Measurements from ENCODE around the gene BMP4.

Gene BMP4

DNA sequence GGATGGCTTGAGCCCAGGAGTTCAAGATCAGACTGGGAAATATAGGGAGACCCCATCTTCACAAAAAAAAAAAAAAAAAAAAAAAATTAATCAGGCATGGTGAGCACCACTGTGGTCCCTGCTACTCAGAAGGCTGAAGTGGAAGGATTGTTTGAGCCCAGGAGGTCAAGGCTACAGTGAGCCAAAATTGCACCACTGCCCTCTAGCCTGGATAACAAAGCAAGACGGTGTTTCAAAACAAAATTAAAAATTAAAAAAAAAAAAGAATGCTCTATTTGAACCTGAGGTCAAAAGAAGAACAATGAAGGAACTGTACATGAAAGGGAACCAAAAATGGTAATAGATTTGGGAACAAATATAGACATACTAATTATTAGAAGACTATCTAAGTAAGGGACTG is 40.4 kb downstream of the BMP4 start:
- TF ChIP-seq, protein P1, sequence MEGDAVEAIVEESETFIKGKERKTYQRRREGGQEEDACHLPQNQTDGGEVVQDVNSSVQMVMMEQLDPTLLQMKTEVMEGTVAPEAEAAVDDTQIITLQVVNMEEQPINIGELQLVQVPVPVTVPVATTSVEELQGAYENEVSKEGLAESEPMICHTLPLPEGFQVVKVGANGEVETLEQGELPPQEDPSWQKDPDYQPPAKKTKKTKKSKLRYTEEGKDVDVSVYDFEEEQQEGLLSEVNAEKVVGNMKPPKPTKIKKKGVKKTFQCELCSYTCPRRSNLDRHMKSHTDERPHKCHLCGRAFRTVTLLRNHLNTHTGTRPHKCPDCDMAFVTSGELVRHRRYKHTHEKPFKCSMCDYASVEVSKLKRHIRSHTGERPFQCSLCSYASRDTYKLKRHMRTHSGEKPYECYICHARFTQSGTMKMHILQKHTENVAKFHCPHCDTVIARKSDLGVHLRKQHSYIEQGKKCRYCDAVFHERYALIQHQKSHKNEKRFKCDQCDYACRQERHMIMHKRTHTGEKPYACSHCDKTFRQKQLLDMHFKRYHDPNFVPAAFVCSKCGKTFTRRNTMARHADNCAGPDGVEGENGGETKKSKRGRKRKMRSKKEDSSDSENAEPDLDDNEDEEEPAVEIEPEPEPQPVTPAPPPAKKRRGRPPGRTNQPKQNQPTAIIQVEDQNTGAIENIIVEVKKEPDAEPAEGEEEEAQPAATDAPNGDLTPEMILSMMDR (IDR thresholded peaks at IDR 0.05; ENCODE audit: insufficient read depth, low read depth, low read length, missing control alignments) = no peak
- H3K4me3 ChIP-seq (ENCODE audit: low read depth, low read length) = no peak overlapping the region
- no peak for DNase-seq (ENCODE audit: low read depth)

DNA sequence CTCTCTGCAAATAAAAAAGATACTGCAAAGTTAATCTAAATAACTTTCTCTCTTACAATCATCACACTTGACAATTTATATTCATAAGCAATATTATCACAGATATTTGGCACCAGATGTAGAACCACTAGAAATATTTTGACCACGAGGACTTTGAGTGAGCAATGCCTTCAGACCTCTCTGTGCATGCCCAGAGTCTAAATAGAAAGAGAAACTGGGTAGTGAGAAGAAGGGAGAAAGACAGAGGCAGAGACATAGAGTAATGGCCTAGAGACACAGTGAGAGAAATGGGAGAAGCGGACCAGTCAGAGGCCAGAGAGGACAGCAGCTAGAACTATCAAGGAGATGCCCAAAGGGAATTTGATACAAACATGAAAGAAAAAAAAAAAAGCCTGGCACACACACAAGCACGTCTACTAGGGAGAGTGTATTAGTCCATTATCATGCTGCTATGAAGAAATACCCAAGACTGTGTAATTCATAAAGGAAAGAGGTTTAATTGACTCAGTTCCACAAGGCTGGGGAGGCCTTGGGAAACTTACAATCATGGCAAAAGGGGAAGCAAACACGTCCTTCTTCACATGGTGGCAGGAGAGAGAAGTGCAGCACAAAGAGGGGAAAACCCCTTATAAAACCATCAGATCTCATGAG is 41.1 kb downstream of the BMP4 start:
- no peak overlapping the region for H3K4me3 ChIP-seq (ENCODE audit: low read depth, low read length)
- TF ChIP-seq, protein P1 (IDR thresholded peaks at IDR 0.05; ENCODE audit: insufficient read depth, low read depth, low read length, missing control alignments) = no peak
- DNase-seq (ENCODE audit: low read depth) = no peak

DNA sequence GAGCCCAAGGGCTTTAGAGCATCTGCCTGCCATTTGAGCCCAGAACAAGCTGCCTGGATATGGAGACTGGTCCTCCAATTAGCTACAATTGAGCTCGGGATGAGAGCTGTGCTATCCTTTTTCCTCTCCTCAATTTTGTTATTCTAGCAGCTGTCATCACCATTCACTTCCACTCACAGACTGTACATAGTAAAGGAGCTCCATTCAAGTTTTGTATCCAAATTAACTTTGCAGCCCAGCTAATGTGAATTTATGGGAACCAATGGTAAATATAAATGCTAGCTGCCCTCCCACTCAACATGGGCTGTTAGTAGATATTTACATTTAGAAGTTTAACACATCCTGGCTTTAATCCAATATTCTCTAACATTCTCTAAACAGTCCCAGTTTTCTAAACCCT is 44.6 kb downstream of the BMP4 start:
- TF ChIP-seq, protein P1 (IDR thresholded peaks at IDR 0.05; ENCODE audit: insufficient read depth, low read depth, low read length, missing control alignments) = no peak
- no peak overlapping the region for H3K4me3 ChIP-seq (ENCODE audit: low read depth, low read length)
- DNase-seq (ENCODE audit: low read depth) = no peak

DNA sequence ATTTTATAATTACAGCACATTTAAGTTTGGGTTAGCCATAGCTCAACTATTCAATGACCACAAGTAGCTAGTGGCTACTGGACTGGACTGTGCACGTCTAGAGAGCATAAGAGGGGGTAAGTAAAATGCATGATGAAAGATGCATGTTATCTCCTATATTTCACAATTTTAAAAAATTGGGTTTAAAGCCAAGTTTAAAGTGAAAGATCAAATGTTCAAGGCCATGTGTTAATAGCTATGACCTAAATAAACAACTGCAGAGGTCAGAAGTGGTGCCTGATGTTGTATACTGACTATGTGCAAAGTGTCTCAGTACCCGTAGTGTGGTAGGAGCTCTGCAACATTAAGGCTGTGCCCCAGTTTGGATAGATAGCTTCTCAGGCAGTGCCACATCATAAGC is 48.2 kb downstream of the BMP4 start:
- TF ChIP-seq, protein P1 (IDR thresholded peaks at IDR 0.05; ENCODE audit: insufficient read depth, low read depth, low read length, missing control alignments) = no peak
- no peak for DNase-seq (ENCODE audit: low read depth)
- H3K4me3 ChIP-seq (ENCODE audit: low read depth, low read length) = no peak overlapping the region

DNA sequence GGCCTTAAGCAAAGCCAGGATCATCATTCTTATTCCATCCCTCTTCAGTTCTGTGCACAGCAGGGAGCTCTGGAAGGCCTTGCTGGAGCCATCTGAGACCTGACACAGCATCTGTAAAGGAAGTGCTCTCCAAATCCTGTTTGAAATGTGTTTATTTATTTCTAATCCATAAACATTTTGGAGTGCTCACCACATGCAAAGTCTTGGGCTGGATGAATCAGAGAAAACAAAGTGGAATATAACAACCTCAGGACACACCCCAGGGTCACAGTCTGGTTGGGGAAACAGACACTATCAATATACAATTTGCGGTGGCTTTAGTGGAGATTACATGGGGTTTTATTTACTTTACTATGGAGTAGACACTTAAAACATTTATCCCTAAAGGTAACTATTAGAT is 54.3 kb downstream of the BMP4 start:
- no peak for DNase-seq (ENCODE audit: low read depth)
- TF ChIP-seq, protein P1 (IDR thresholded peaks at IDR 0.05; ENCODE audit: insufficient read depth, low read depth, low read length, missing control alignments) = no peak
- H3K4me3 ChIP-seq (ENCODE audit: low read depth, low read length) = no peak overlapping the region

DNA sequence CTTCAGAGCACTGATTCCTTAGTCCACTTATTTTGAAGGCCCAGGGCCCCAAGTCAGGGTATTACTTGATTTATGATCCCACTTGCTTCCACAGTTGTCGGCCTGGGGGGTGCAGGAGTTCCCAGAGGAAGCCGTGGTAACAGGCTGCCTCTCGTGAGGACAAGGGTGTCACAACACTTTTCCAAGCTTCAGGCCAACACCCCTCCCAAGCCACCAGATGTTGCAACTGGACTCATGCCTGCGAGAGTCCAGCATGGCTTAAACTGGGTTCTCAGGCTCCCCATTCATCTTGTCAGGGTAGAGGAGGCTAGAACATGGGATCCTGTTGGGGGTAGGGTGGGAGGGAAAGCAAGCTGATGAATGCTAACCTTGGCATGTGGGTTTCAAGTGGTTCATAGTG is 56.1 kb downstream of the BMP4 start:
- peak; percentile 23 for DNase-seq (ENCODE audit: low read depth)
- TF ChIP-seq, protein P1 (IDR thresholded peaks at IDR 0.05; ENCODE audit: insufficient read depth, low read depth, low read length, missing control alignments) = no peak

More for the DNA sequence above, 56.1 kb downstream of the BMP4 start:
- no peak overlapping the region for H3K4me3 ChIP-seq (ENCODE audit: low read depth, low read length)
